ENCODE results near the gene GPR155.

- no peak for TF ChIP-seq CTCF (conservative IDR thresholded peaks at IDR 0.05)
- TF ChIP-seq EZH2 (IDR thresholded peaks at IDR 0.05; ENCODE audit: low read depth): no peak
Observed at GRCh38 chr2:174485788-174486562, 854 bp downstream of the GPR155 start.

Measured in PC-9 (cell line).